ENCODE data around the gene CLDN7.

CLDN7 gene

GRCh38 chr17:7237266-7237760 lies 25.0 kb downstream of the CLDN7 start:
- peak; percentile 14 for DNase-seq (ENCODE audit: low spot score)

DNA sequence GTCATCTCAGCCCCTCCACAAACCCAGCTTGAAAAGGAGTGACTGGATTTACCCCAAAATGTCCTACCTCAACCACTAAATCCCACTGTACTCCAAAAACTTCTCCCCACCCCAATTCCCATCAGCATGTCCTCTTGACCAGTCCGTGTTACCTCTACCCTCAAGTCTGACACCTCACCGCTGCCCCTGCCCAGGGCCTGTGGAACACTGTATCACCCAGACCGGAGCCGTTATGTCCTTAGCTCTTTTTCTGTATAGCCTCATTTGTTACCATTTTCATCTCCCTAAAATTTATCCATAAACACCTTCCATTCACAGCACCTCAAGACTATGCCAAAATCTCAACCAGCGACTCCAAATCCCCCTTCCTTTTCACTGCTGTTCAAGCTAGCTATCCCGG lies 25.5 kb downstream of the CLDN7 start:
- peak; percentile 7 for DNase-seq (ENCODE audit: low spot score)

DNA sequence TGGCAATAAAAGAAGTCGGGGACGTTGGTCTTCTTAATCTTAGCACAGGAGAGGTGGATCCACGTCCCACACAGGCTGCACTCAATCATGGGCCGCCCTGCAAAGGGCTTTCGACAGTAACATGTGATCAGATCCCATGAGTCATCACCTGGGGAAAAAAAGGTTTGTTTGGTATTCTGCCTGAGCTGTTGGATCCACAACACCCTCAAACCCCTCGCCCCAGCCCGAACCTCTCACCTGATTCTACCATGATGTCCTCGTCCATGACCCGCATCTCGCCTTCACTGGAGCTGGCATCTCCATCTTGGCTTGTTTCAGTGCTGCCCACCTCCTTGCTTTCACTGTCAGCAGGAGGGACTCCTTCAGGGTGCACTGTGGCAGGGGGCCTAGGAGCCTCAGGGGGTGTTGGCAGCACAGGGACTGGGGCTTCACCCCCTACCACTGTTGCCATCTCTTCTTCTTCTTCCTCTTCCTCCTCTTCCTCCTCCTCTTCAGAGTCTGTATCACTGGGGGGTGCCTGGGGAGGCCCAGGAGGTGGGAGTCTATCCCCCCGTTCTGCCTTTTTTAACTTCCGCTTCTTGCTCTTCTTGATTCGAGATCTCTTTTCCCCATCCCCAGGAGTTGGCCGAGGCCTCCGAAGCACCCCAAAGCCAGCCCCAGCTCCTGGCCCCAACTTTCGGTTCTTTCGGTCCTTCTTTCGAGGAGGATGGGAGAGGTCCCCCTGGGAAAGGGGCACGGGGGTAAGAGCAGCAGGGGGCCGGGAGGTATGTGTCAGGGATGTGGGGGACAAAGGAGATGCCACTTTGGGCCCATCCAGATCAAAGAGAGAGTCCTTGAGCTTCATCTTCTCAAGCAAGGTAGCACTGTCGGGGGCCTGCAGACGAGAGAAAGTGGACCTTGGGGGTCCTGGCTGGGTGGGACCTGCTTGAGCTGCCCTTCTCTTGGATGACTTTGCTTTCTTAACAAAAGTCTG lies 26.3 kb downstream of the CLDN7 start:
- no peak for DNase-seq (ENCODE audit: low spot score)

- DNase-seq (ENCODE audit: low spot score) = peak; percentile 92
These were observed 28.0 kb downstream of the CLDN7 start, which contains the start of gene DVL2 for GRCh38 chr17:7234083-7234951. Gene DVL2 (minus strand): TSS chr17:7234517. CDS start chr17:7234262, 255 bp downstream.

- DNase-seq (ENCODE audit: low spot score) = peak; percentile 33
These were observed 28.6 kb downstream of the CLDN7 start for GRCh38 chr17:7233701-7234082.

DNA sequence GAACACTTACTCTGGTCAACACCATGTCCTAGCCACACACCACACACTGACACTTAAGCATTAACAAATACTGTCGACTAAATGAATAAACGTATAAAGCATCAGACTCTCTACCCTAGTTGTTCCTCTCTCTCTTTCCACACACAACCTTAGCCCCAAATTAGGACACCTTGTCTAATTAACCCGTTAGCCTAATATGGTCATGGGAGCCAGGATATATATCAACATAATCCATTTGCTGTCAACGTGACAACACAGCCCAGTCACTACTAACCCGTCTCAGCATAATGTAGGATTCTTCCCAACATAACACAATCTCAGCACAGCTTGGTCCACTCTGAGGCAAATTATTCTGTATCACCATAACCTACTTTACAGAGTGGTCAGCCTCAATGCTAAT lies 30.2 kb downstream of the CLDN7 start:
- DNase-seq (ENCODE audit: low spot score) = no peak

- DNase-seq (ENCODE audit: low spot score) = no peak
These were observed 32.8 kb downstream of the CLDN7 start for GRCh38 chr17:7229504-7229903.

DNA sequence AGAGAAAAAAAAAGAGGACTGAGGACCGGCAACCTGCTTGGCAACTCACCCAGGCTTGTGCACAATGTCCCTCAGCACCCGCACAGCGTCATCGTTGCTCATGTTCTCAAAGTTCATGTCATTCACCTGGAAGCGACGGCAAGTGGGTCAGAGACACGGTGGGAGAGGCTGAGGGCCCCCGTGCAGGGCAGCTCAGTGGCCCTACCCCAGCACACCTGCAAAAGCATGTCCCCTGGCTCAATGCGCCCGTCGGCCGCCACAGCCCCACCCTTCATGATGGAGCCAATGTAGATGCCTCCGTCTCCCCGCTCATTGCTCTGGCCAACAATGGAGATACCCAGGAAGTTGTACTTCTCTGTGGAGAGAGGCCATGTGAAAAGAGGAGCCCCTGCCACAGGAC lies 33.4 kb downstream of the CLDN7 start:
- DNase-seq (ENCODE audit: low spot score) = no peak

DNA sequence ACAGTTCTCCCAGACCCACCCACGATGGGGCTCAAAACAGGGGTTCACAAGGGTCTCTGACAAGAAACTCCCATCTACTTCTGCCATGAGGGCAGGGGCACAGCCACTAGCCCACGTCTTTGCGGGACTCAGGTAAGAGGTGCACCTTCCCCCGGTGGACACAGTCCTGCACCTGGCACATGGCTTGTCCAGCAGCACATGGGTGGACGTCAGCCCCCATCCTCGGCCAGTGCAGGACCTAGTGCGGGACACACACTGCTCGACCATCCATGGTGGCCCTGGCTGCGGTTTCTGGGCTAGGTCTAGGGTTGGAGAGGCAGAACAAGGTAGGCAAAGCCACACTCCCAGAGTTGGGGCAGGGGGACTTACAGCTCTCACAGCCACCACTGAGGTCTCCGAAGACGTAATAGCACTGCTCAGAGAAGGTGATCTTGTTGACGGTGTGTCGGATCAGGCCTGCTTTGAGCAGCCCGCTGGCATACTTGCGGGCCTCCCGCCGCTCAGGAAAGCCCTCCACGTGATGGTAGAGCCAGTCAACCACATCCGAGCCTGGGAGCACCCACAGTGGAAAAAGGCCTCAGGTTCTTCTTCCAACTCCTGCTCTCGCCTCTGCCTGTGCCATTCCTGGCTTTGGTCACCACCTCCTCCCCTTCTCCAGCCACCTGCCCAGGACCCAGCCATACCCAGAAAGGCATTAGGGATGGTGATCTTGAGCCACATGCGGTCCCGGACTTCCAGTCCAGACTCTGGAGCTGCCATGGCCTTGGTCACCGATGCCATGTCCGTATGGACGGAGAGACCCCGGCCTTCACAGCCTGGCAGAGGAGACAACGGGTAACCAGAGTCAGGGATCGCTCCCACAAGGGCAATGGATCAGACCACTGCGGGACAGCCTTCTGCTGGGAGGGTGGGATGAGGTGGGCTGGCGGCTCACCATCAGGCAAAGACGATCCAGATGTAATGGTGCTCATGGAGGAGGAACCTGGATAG lies 35.3 kb downstream of the CLDN7 start:
- DNase-seq (ENCODE audit: low spot score) = no peak

- no peak for DNase-seq (ENCODE audit: low spot score)
These were observed 36.5 kb downstream of the CLDN7 start for GRCh38 chr17:7225711-7226331.

- no peak for DNase-seq (ENCODE audit: low spot score)
These were observed 37.6 kb downstream of the CLDN7 start for GRCh38 chr17:7224661-7225111.

- no peak for DNase-seq (ENCODE audit: low spot score)
These were observed 38.2 kb downstream of the CLDN7 start for GRCh38 chr17:7224110-7224509.

- no peak for DNase-seq (ENCODE audit: low spot score)
These were observed 38.9 kb downstream of the CLDN7 start for GRCh38 chr17:7223375-7223774.

GRCh38 chr17:7222972-7223292 lies 39.3 kb downstream of the CLDN7 start:
- DNase-seq (ENCODE audit: low spot score) = no peak

- DNase-seq (ENCODE audit: low spot score) = no peak
These were observed 39.9 kb downstream of the CLDN7 start for GRCh38 chr17:7222093-7222971.

DNA sequence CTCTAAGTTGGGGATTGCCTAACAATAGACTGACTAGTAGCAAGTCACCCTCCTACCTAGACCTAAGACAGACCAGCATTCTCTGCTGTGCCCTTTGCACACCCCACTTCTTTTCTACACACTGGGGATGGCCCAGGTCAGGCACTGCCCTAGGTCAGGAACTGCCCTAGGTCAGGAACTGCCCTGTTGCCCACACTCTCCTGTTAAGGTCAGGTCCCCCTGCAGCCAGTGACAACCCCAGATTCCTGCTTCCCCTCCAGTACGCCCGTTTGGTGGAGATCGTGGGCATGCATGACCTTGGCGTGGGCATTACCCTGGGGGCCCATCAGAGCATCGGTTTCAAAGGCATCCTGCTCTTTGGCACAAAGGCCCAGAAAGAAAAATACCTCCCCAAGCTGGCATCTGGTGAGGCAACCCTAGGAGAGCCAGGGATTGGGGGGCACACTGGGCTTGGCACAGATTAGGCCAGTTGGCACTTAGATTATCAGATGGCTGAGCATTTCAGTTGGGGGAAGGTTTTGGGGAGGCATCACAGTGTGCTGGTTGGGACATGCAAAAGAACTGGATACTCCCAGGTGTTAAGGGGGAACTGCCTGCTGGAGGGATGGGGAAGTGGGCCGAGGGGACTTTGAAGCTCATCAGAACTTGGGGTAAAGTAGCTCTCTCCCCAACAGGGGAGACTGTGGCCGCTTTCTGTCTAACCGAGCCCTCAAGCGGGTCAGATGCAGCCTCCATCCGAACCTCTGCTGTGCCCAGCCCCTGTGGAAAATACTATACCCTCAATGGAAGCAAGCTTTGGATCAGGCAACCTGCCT lies 40.8 kb downstream of the CLDN7 start:
- no peak for DNase-seq (ENCODE audit: low spot score)

- DNase-seq (ENCODE audit: low spot score) = no peak
These were observed 41.5 kb downstream of the CLDN7 start for GRCh38 chr17:7220593-7221277.

GRCh38 chr17:7219812-7220592 lies 42.3 kb downstream of the CLDN7 start, which contains the start of the genes ACADVL and DLG4:
Gene ACADVL (plus strand): TSS chr17:7219938. CDS start chr17:7219985, 47 bp downstream.
Gene DLG4 (minus strand): TSS chr17:7219836.
- DNase-seq (ENCODE audit: low spot score) = no peak

All from pons (tissue), 1 donor.